Common myeloid progenitor, CD34-positive (primary cell): ENCODE data around the gene CD34. TPM values are rescaled to one million over a fixed set of nuclear protein-coding genes. Genes with fewer than 3 reads are reported as not detected.

Source experiments
- CTCF ChIA-PET: fragments of 350-600 bp; sonication (Branson Sonifier 250); formaldehyde crosslinking; loops from one replicate; lab custom pipeline; 2021; ENCODE audit warnings: antibody characterized with exemption; lab: Charles Lee
- POLR2A ChIA-PET: fragments of 350-600 bp; sonication (Branson Sonifier 250); formaldehyde crosslinking; loops from one replicate; lab custom pipeline; 2021; ENCODE audit warnings: antibody characterized with exemption; lab: Charles Lee
- DNase-seq, 3 donors: peaks; one replicate each; pipeline versions ENCODE4 v3.0.0 to v3.0.0-alpha.2; 2013
- H3K27ac ChIP-seq, 2 experiments: 1 replicate in 1 of 2; 2 replicates in 1 of 2; pipeline ENCODE4 v1.7.0; 2013; ENCODE audit warnings: inconsistent platforms in 2 of 2, low read length in 2 of 2, mild to moderate bottlenecking in 2 of 2, low read depth in 1 of 2, moderate library complexity in 1 of 2; ENCODE audit not compliant: severe bottlenecking in 2 of 2, insufficient read depth in 1 of 2, poor library complexity in 1 of 2
- H3K27me3 ChIP-seq, 5 experiments: replicated peaks in 2 of 5; 1 replicate in 3 of 5; 2 replicates in 2 of 5; pipeline versions ENCODE4 v1.6.1 to v1.7.0; 2013; ENCODE audit warnings: low read length in 4 of 5, mild to moderate bottlenecking in 2 of 5, moderate library complexity in 2 of 5, inconsistent platforms in 1 of 5; ENCODE audit not compliant: insufficient read depth in 5 of 5, control insufficient read depth in 4 of 5
- H3K36me3 ChIP-seq, 4 experiments: 1 replicate in 2 of 4; 2 replicates in 2 of 4; pipeline versions ENCODE4 v1.6.1 to v1.7.0; 2013; ENCODE audit warnings: low read length in 3 of 4, control low read depth in 1 of 4, mild to moderate bottlenecking in 1 of 4; ENCODE audit not compliant: control insufficient read depth in 4 of 4, insufficient read depth in 4 of 4
- H3K4me1 ChIP-seq, 4 experiments: 1 replicate in 3 of 4; 2 replicates in 1 of 4; pipeline versions ENCODE4 v1.6.1 to v1.7.1; 2013; ENCODE audit warnings: low read length in 3 of 4, mild to moderate bottlenecking in 3 of 4, control low read depth in 1 of 4, inconsistent platforms in 1 of 4, moderate library complexity in 1 of 4; ENCODE audit not compliant: control insufficient read depth in 4 of 4, insufficient read depth in 4 of 4; ENCODE audit errors: control extremely low read depth in 1 of 4
- H3K4me3 ChIP-seq, 7 experiments: 1 replicate in 4 of 7; 2 replicates in 3 of 7; pipeline versions ENCODE4 v1.5.1 to v1.7.0; 2013; ENCODE audit warnings: mild to moderate bottlenecking in 7 of 7, low read length in 6 of 7, moderate library complexity in 6 of 7, inconsistent platforms in 2 of 7, low read depth in 2 of 7, control low read depth in 1 of 7; ENCODE audit not compliant: insufficient read depth in 4 of 7, control insufficient read depth in 1 of 7; ENCODE audit errors: extremely low read depth in 1 of 7
- H3K9me3 ChIP-seq, 5 experiments: 1 replicate in 4 of 5; 2 replicates in 1 of 5; pipeline versions ENCODE4 v1.6.1 to v1.7.1; 2013; ENCODE audit warnings: low read length in 4 of 5, mild to moderate bottlenecking in 2 of 5, inconsistent platforms in 1 of 5, low read depth in 1 of 5, moderate library complexity in 1 of 5; ENCODE audit not compliant: control insufficient read depth in 4 of 5, insufficient read depth in 2 of 5; ENCODE audit errors: control extremely low read depth in 1 of 5
- WGBS: methylation state at CpG from one replicate; pipeline ENCODE4 v1.1.5; 2013; ENCODE audit not compliant: insufficient coverage; 5-methylcytosine and 5-hydroxymethylcytosine counted together
- polyA plus RNA-seq: library from polyadenylated mRNA; unstranded; fragments of 120-200 nt; gene quantifications from one replicate; pipeline ENCODE4 v1.2.1, GENCODE V29; 2013

Gene CD34, protein sequence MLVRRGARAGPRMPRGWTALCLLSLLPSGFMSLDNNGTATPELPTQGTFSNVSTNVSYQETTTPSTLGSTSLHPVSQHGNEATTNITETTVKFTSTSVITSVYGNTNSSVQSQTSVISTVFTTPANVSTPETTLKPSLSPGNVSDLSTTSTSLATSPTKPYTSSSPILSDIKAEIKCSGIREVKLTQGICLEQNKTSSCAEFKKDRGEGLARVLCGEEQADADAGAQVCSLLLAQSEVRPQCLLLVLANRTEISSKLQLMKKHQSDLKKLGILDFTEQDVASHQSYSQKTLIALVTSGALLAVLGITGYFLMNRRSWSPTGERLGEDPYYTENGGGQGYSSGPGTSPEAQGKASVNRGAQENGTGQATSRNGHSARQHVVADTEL
- polyA plus RNA-seq = 490 TPM

DNA sequence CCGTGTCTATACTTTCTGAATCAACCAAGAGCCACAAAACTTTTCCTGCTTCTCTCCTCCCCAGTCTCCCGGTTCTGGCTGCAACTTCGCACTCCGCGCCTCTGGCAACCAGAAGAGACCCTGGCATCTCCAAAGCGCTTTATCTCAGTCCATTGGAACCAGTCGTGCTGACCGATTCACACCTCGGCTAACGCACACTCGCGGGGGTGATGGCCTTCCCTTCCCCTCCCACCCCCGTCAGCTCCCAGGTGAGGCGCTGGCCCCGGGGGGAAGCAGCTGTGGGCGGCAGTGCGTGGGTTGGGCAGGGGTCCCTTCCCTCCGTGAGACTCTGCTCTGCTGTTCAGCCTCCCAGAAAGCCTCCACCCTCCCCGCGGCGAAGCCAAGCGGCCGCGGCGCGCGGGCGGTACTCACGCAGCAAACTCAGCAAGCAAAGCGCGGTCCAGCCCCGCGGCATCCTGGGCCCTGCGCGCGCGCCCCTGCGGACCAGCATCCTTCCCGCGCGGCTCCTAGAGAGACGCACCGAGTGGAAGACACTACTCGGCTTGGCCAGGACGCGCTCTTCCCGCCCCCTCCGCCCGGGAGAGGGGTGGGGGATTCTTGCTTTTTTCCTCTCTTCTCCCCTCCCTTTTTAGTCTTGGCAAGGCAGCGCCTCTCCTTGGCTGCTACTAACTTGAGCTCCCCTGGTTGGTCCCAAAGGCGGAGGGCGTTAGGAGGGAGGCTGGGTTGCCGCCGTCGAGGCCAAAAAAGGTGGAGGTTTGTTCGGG lies at the start of gene CD34:
CD34 (minus strand) TSS at position 535 of the 764 bp plus-strand sequence; CDS start at position 490, 45 bp downstream.
- ChIA-PET CTCF (interaction anchor here (1.2 to 25.3 kb wide), 10 partner anchors 10 to 80 kb away, joined by 3 to 494 read pairs (median 18); no protein-coding TSS in a partner anchor), POLR2A (interaction anchor here (0.8 kb wide), 1 partner anchor 76 kb away, joined by 4 read pairs; no protein-coding TSS in a partner anchor)
- Histone ChIP-seq H3K9me3 (no peaks in the 10 kb centered on the region), H3K4me1 (peaks cover 41 to 87% (median 73%) of the 10 kb centered on the region in 4 experiments), H3K36me3 (peaks cover 0 to 21% (median 5%) of the 10 kb centered on the region in 4 experiments), H3K27ac (peak within 1 kb of the TSS; percentile 78 to 85), H3K27me3 (no peaks in the 10 kb centered on the region), H3K4me3 (peak within 1 kb of the TSS; percentile 76 to 90 (median 81))
- WGBS = 0% methylated on average over 37 of the region's 56 CpGs
- peak in 2 of 3 donors; percentile 63 to 77 for DNase-seq

DNA sequence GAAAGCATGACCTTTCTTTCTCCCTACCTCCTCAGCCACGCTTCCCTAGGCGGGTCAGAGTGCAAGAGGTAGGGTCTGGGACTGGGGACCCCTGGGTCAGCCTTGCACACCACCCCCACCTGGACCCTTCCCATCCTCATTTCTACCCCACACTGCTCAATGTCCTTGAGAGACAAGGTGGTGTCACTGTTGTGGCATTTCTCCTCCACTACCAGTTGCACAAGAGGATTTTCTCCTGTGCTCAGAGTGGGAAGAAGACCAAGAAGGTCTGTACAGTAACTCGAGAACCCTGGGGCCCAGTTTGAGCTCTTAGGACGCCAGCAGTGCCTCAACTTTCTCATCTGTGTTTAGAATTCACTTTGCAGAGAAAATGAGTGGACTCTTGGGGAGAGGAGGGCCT lies 49.4 kb upstream of the CD34 start:
- Histone ChIP-seq H3K36me3 (no peaks in the 10 kb centered on the region), H3K27me3 (no peaks in the 10 kb centered on the region), H3K27ac (no peak overlapping the region), H3K9me3 (no peaks in the 10 kb centered on the region), H3K4me1 (peaks cover 8 to 67% (median 41%) of the 10 kb centered on the region in 4 experiments), H3K4me3 (peak overlapping the region in 1 of 7 experiments; percentile 31)
- WGBS = 79% methylated on average over 2 of the region's 4 CpGs
- CTCF ChIA-PET = interaction anchor here (0.9 to 10.0 kb wide), 10 partner anchors 9 to 91 kb away, joined by 3 to 494 read pairs (median 6); partner anchors contain the start of gene CD34
- no peak for DNase-seq
- POLR2A ChIA-PET = no interaction called here

DNA sequence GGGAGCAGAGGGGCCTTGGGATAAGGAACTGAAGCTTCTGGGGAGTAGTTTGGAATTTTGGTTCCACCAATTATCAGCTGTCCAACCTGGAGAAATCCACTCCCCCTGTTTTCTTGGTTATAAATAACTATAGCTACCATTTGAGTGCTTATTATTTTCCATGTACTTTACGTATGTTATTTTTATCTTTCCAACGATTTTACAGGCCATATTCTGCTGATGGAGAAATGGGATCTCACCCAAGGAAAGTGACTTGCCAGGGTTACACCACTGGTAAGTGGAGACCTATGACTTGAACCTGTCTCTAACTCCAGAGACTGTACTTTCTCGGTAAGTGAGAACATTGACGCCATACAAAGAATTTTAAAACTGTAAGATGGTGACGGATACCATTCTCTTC lies 49.0 kb upstream of the CD34 start:
- H3K9me3 ChIP-seq = no peaks in the 10 kb centered on the region
- peaks cover 8 to 67% (median 41%) of the 10 kb centered on the region in 4 experiments for H3K4me1 ChIP-seq
- no peaks in the 10 kb centered on the region for H3K27me3 ChIP-seq
- 90% methylated on average over 3 of the region's 5 CpGs for WGBS
- peak overlapping the region in 6 of 7 experiments; percentile 31 to 78 (median 64) for H3K4me3 ChIP-seq
- POLR2A ChIA-PET = interaction anchor here (0.9 kb wide), 1 partner anchor 63 kb away, joined by 4 read pairs; no protein-coding TSS in a partner anchor
- H3K27ac ChIP-seq = no peak overlapping the region
- DNase-seq = no peak
- CTCF ChIA-PET = interaction anchor here (0.7 to 10.0 kb wide), 9 partner anchors 9 to 91 kb away, joined by 3 to 494 read pairs (median 5); partner anchors contain the start of gene CD34
- no peaks in the 10 kb centered on the region for H3K36me3 ChIP-seq

DNA sequence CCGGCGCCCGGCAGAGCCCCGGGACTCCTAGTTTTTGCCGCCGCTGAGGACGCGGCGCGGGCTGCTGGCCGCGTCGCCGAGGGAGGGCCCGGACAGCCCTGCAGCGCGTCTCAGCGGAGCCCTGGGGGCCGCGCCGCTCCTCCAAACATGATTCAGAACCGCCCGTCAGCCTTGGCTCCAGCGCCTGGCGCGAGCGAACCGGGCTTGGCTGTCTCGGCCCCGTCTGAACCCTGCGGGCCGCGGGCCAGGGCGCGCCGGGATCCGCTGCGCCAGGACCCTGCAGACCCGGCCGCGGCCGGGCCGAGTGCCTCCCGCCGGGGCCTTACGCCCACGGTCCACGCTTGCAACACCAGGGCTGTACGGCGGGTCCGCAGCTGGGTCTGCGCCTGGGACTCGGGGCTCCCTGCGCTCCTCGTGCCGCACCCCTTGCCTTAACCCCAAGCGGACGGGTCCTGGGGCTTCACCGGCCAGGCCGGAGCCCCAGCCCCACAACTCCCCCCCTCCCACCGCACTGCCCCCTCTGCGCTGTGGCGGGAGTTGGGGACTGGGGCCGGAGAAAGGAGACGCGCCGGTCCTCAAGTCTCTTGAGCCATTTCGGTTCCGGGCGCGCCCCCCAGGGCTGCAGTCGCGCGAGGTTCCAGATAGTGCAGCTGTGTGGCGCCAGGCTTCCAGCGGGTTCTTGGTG lies 48.4 kb upstream of the CD34 start:
- WGBS = under 1% methylated on average over 43 of the region's 76 CpGs
- H3K4me1 ChIP-seq = peaks cover 8 to 67% (median 41%) of the 10 kb centered on the region in 4 experiments
- H3K4me3 ChIP-seq = peak overlapping the region; percentile 31 to 78 (median 55)
- no peaks in the 10 kb centered on the region for H3K36me3 ChIP-seq
- peak overlapping the region in 1 of 2 experiments; percentile 2 for H3K27ac ChIP-seq
- peak in 2 of 3 donors; percentile 61 to 78 for DNase-seq
- POLR2A ChIA-PET = interaction anchor here (0.9 kb wide), 2 partner anchors 62 to 86 kb away, joined by 3 to 4 read pairs; no protein-coding TSS in a partner anchor
- no peaks in the 10 kb centered on the region for H3K9me3 ChIP-seq
- CTCF ChIA-PET = interaction anchor here (0.7 to 10.0 kb wide), 16 partner anchors 8 to 90 kb away, joined by 3 to 494 read pairs (median 6); partner anchors contain the start of gene CD34
- H3K27me3 ChIP-seq = no peaks in the 10 kb centered on the region

DNA sequence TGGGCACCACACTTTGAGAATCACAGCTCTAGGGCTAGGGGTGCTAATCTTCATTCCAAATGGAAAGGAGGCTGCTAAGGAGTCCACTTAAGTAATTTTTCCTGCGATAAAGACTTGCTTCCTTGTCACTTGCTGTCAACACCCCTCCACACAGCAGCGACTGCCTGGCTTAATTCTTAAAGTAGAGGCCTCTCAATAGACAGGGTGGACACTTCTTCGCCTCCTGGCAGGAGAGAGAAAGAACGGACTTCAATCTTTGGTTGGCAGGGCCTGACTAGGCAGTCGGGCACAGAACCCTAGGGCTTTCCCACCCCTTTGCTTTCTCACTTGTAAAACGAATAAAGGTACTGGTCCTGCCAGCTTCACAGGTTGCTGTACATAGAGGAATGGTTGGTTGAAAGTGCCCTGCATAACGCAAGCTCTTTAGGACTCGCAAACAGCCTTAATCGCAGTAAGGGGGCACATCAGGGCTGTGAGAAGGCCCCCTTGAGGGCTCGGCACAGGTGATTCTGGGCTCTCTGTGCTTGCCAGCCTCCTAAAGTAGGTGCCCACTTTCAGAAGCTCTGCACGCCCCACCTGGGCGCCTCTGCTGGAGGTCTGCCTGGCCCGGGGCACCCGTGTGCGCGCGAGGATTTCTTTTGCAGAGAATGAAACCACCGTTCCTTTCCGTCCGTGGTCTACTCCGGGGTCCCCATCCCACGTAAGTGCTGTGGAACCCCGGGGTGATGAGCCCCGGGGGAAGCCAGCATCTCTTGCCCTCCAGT lies 47.6 kb upstream of the CD34 start:
- no peaks in the 10 kb centered on the region for H3K27me3 ChIP-seq
- DNase-seq = peak in 1 of 3 donors; percentile 39
- H3K9me3 ChIP-seq = no peaks in the 10 kb centered on the region
- ChIA-PET POLR2A (interaction anchor here (0.9 to 1.4 kb wide), 2 partner anchors 34 to 85 kb away, joined by 3 read pairs; no protein-coding TSS in a partner anchor), CTCF (interaction anchor here (0.8 to 10.0 kb wide), 18 partner anchors 7 to 129 kb away, joined by 3 to 494 read pairs (median 5); partner anchors contain the start of gene CD34)
- H3K4me1 ChIP-seq = peaks cover 8 to 66% (median 35%) of the 10 kb centered on the region in 4 experiments
- no peaks in the 10 kb centered on the region for H3K36me3 ChIP-seq
- WGBS = 9% methylated on average over 23 of the region's 24 CpGs
- H3K27ac ChIP-seq = peak overlapping the region in 1 of 2 experiments; percentile 2
- H3K4me3 ChIP-seq = peak overlapping the region; percentile 31 to 78 (median 55)
